ENCODE results near the gene JAK2.

JAK2 gene

GRCh38 chr9:5052838-5053237 is 67.8 kb downstream of the JAK2 start:
- TF ChIP-seq TEAD4 (IDR thresholded peaks at IDR 0.05) = no peak
- TF ChIP-seq REST (IDR thresholded peaks at IDR 0.05; ENCODE audit: low read depth) = no peak
- TF ChIP-seq EGR1 (IDR thresholded peaks at IDR 0.05) = no peak
- no peak for TF ChIP-seq YY1 (IDR thresholded peaks at IDR 0.05; ENCODE audit: low read depth)
- no peak for TF ChIP-seq TCF12 (IDR thresholded peaks at IDR 0.05; ENCODE audit: low read depth)
- TF ChIP-seq TAF1 (IDR thresholded peaks at IDR 0.05; ENCODE audit: low read depth) = no peak
- no peak for TF ChIP-seq FOXM1 (IDR thresholded peaks at IDR 0.05; ENCODE audit: borderline replicate concordance, low read depth)
- TF ChIP-seq CEBPB (IDR thresholded peaks at IDR 0.05) = no peak
- no peak for TF ChIP-seq RAD21 (IDR thresholded peaks at IDR 0.05; ENCODE audit: low read depth)
- TF ChIP-seq, protein P1, sequence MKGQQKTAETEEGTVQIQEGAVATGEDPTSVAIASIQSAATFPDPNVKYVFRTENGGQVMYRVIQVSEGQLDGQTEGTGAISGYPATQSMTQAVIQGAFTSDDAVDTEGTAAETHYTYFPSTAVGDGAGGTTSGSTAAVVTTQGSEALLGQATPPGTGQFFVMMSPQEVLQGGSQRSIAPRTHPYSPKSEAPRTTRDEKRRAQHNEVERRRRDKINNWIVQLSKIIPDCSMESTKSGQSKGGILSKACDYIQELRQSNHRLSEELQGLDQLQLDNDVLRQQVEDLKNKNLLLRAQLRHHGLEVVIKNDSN (IDR thresholded peaks at IDR 0.05) = no peak
- no peak for TF ChIP-seq EP300 (IDR thresholded peaks at IDR 0.05; ENCODE audit: borderline replicate concordance)
- TF ChIP-seq NFIC (IDR thresholded peaks at IDR 0.05) = no peak
- TF ChIP-seq ZBTB7A (IDR thresholded peaks at IDR 0.05; ENCODE audit: low read depth) = no peak
- TF ChIP-seq MAX (IDR thresholded peaks at IDR 0.05) = no peak

- TF ChIP-seq CEBPB (IDR thresholded peaks at IDR 0.05) (no peak), YY1 (IDR thresholded peaks at IDR 0.05; ENCODE audit: low read depth) (no peak), MAX (IDR thresholded peaks at IDR 0.05) (no peak), REST (IDR thresholded peaks at IDR 0.05; ENCODE audit: low read depth) (no peak), EGR1 (IDR thresholded peaks at IDR 0.05) (no peak), TEAD4 (IDR thresholded peaks at IDR 0.05) (no peak), CREB1 (IDR thresholded peaks at IDR 0.05; ENCODE audit: low read depth) (no peak), ZBTB7A (IDR thresholded peaks at IDR 0.05; ENCODE audit: low read depth) (no peak), FOXM1 (IDR thresholded peaks at IDR 0.05; ENCODE audit: borderline replicate concordance, low read depth) (no peak), NFIC (IDR thresholded peaks at IDR 0.05) (no peak), TAF1 (IDR thresholded peaks at IDR 0.05; ENCODE audit: low read depth) (no peak), EP300 (IDR thresholded peaks at IDR 0.05; ENCODE audit: borderline replicate concordance) (no peak), TCF12 (IDR thresholded peaks at IDR 0.05; ENCODE audit: low read depth) (no peak), RAD21 (IDR thresholded peaks at IDR 0.05; ENCODE audit: low read depth) (no peak)
- TF ChIP-seq, protein P1 (IDR thresholded peaks at IDR 0.05) = no peak
Observed at GRCh38 chr9:5062631-5063030, 77.6 kb downstream of the JAK2 start.

DNA sequence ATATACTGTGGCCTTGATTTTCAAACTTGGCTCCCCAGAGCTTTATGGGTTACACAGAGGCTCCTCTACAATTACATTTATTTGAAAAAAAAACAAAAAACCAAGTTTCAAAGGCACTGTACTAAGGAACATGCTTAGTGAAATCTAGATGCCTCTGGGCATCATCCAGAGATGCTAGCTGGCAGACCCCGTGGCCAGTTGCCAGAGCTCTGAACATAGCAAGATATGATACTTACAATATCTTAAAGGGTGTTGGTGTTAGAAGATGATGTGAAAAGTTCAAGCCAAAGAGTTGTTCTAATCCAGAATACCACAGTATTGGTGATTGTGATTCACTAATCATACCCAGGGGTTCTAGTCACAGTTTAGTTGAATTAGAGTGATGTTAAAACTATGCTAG is 87.8 kb downstream of the JAK2 start:
- TF ChIP-seq CREB1 (IDR thresholded peaks at IDR 0.05; ENCODE audit: low read depth) (no peak), TCF12 (IDR thresholded peaks at IDR 0.05; ENCODE audit: low read depth) (no peak), CEBPB (IDR thresholded peaks at IDR 0.05) (no peak), TAF1 (IDR thresholded peaks at IDR 0.05; ENCODE audit: low read depth) (no peak), NFIC (IDR thresholded peaks at IDR 0.05) (no peak), MAX (IDR thresholded peaks at IDR 0.05) (no peak), FOXM1 (IDR thresholded peaks at IDR 0.05; ENCODE audit: borderline replicate concordance, low read depth) (no peak), EP300 (IDR thresholded peaks at IDR 0.05; ENCODE audit: borderline replicate concordance) (no peak), YY1 (IDR thresholded peaks at IDR 0.05; ENCODE audit: low read depth) (no peak), ZBTB7A (IDR thresholded peaks at IDR 0.05; ENCODE audit: low read depth) (no peak), TEAD4 (IDR thresholded peaks at IDR 0.05) (no peak), RAD21 (IDR thresholded peaks at IDR 0.05; ENCODE audit: low read depth) (no peak), REST (IDR thresholded peaks at IDR 0.05; ENCODE audit: low read depth) (no peak), EGR1 (IDR thresholded peaks at IDR 0.05) (no peak)
- TF ChIP-seq, protein P1 (IDR thresholded peaks at IDR 0.05) = no peak

Data from Ishikawa (cell line).